SH-SY5Y (cell line): ENCODE results near the gene AOPEP.

Source experiments
- GATA2 ChIP-seq: IDR thresholded peaks from 2 replicates; pipeline ENCODE4 v1.6.1; 2011; ENCODE audit warnings: mild to moderate bottlenecking, low read depth, low read length
- GATA3 ChIP-seq: IDR thresholded peaks from 2 replicates; pipeline ENCODE4 v1.6.1; 2011; ENCODE audit warnings: low read depth, mild to moderate bottlenecking, low read length, moderate library complexity

DNA sequence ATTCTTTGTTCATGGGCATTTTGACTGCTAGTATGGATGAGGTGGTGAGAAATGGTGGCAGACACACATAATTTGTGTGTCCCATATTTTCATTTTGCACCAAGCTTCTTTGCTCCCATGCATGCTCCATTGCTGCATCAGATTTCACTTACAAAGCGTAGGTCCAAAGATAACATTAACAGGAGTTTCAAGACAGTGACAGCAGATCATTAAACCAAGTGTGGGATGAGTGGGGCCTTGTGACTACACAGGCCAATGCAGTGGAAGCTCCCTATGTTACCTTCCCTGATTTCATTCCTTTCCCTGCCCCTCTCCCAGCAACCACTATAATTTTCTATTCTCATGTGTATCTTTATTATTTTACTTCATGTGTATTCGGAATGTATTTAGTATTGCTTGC is 142.0 kb downstream of the AOPEP start:
- no peak for TF ChIP-seq GATA3
- no peak for TF ChIP-seq GATA2
